Thymus (tissue), 11 donors: ENCODE data around the gene RSPH9. TPM values are rescaled to one million over a fixed set of nuclear protein-coding genes. Genes with fewer than 3 reads are reported as not detected.

Experiments used
- DNase-seq, 9 donors: peaks; one replicate each; pipeline ENCODE4 v3.0.0-alpha.2; 2013; ENCODE audit warnings: low spot score in 9 of 9, low read depth in 6 of 9, missing footprints in 1 of 9
- H3K27ac ChIP-seq, 2 donors: one replicate each; pipeline ENCODE4 v1.5.1; 2013; ENCODE audit warnings: control low read depth in 1 of 2, low read depth in 1 of 2, low read length in 1 of 2, mild to moderate bottlenecking in 1 of 2, moderate library complexity in 1 of 2
- H3K27me3 ChIP-seq, 2 donors: one replicate each; pipeline ENCODE4 v1.5.1; 2013; ENCODE audit warnings: low read length in 1 of 2; ENCODE audit not compliant: control insufficient read depth in 2 of 2, insufficient read depth in 1 of 2
- H3K36me3 ChIP-seq, 2 donors: one replicate each; pipeline ENCODE4 v1.5.1; 2013; ENCODE audit warnings: low read length in 1 of 2, mild to moderate bottlenecking in 1 of 2, moderate library complexity in 1 of 2; ENCODE audit not compliant: control insufficient read depth in 2 of 2, insufficient read depth in 2 of 2
- H3K4me1 ChIP-seq, 2 donors: one replicate each; pipeline ENCODE4 v1.5.1; 2013; ENCODE audit warnings: low read length in 2 of 2; ENCODE audit not compliant: control insufficient read depth in 2 of 2, insufficient read depth in 2 of 2
- H3K4me3 ChIP-seq, 2 donors: one replicate each; pipeline ENCODE4 v1.5.1; 2013; ENCODE audit warnings: low read length in 2 of 2, control low read depth in 1 of 2, mild to moderate bottlenecking in 1 of 2
- H3K9me3 ChIP-seq, 2 donors: one replicate each; pipeline ENCODE4 v1.5.1; 2013; ENCODE audit warnings: low read length in 1 of 2, mild to moderate bottlenecking in 1 of 2; ENCODE audit not compliant: control insufficient read depth in 2 of 2, insufficient read depth in 1 of 2
- WGBS: extraction: QIAGEN DNeasy Blood & Tissue Kit; methylation state at CpG from one replicate; pipeline ENCODE4 v1.1.7; 2013; 5-methylcytosine and 5-hydroxymethylcytosine counted together
- polyA plus RNA-seq: library from polyadenylated mRNA; stranded (reverse); fragments of 200-250 nt; gene quantifications from one replicate; pipeline ENCODE4 v1.2.3, GENCODE V29; 2013
- total RNA-seq: library from RNA; stranded (reverse); fragments of 120-200 nt; gene quantifications from one replicate; pipeline ENCODE4 v1.2.4, GENCODE V29; 2013
- donor health status: healthy.

Gene RSPH9
- total and polyA plus RNA-seq, 2 donors: 0.09 to 0.25 TPM

- H3K27me3 ChIP-seq: peaks cover 2 to 4% of the 10 kb centered on the region in 2 donors
- H3K27ac ChIP-seq: no peak overlapping the region
- no peaks in the 10 kb centered on the region for H3K9me3 ChIP-seq
- peaks cover 0 to 12% of the 10 kb centered on the region in 2 donors for H3K4me1 ChIP-seq
- no peak for DNase-seq
- WGBS: 94% methylated on average over 12 of the region's 12 CpGs
- H3K36me3 ChIP-seq: no peaks in the 10 kb centered on the region
- H3K4me3 ChIP-seq: no peak overlapping the region
Measured at GRCh38 chr6:43717822-43718221, 73.0 kb downstream of the RSPH9 start.

- H3K27ac ChIP-seq: no peak overlapping the region
- no peaks in the 10 kb centered on the region for H3K36me3 ChIP-seq
Measured at GRCh38 chr6:43718387-43719105, 73.7 kb downstream of the RSPH9 start.

GRCh38 chr6:43719511-43719910 is 74.7 kb downstream of the RSPH9 start:
- 97% methylated on average over 7 of the region's 7 CpGs for WGBS
- Histone ChIP-seq H3K4me1 (peaks cover 0 to 17% of the 10 kb centered on the region in 2 donors), H3K4me3 (no peak overlapping the region), H3K9me3 (no peaks in the 10 kb centered on the region), H3K27ac (no peak overlapping the region), H3K27me3 (peaks cover 2 to 4% of the 10 kb centered on the region in 2 donors), H3K36me3 (no peaks in the 10 kb centered on the region)
- DNase-seq: no peak

More at GRCh38 chr6:43718387-43719105, 73.7 kb downstream of the RSPH9 start:
- WGBS: 95% methylated on average over 13 of the region's 13 CpGs
- Histone ChIP-seq H3K27me3 (peaks cover 2 to 4% of the 10 kb centered on the region in 2 donors), H3K4me3 (no peak overlapping the region), H3K9me3 (no peaks in the 10 kb centered on the region), H3K4me1 (peaks cover 0 to 12% of the 10 kb centered on the region in 2 donors)
- DNase-seq: no peak

GRCh38 chr6:43720999-43721398 is 76.2 kb downstream of the RSPH9 start:
- peaks cover 8 to 27% of the 10 kb centered on the region in 2 donors for H3K4me1 ChIP-seq
- WGBS: 97% methylated on average over 4 of the region's 4 CpGs
- H3K27ac ChIP-seq: no peak overlapping the region
- H3K4me3 ChIP-seq: no peak overlapping the region
- no peaks in the 10 kb centered on the region for H3K9me3 ChIP-seq
- peaks cover 2 to 4% of the 10 kb centered on the region in 2 donors for H3K27me3 ChIP-seq
- no peaks in the 10 kb centered on the region for H3K36me3 ChIP-seq
- DNase-seq: no peak

Other genes starting within 250 kb of the RSPH9 start
- 8.9 TPM for gene ABCC10, start 217.5 kb upstream of the RSPH9 start, total RNA-seq
- gene ABCC10, start 217.5 kb upstream of the RSPH9 start, polyA plus RNA-seq: 47.6 TPM
- 1.5 TPM for gene DLK2, start 189.5 kb upstream of the RSPH9 start, total RNA-seq
- 10.0 TPM for gene DLK2, start 189.5 kb upstream of the RSPH9 start, polyA plus RNA-seq
- gene TJAP1, start 167.5 kb upstream of the RSPH9 start, total RNA-seq: 10.1 TPM
- gene TJAP1, start 167.5 kb upstream of the RSPH9 start, polyA plus RNA-seq: 32.1 TPM
- gene LRRC73, start 134.7 kb upstream of the RSPH9 start, total RNA-seq: 0.09 TPM
- gene LRRC73, start 134.7 kb upstream of the RSPH9 start, polyA plus RNA-seq: 0.11 TPM
- gene YIPF3, start 128.1 kb upstream of the RSPH9 start, total RNA-seq: 47.1 TPM
- 62.0 TPM for gene YIPF3, start 128.1 kb upstream of the RSPH9 start, polyA plus RNA-seq
- gene POLR1C, start 127.9 kb upstream of the RSPH9 start, total RNA-seq: 23.9 TPM
- 28.5 TPM for gene POLR1C, start 127.9 kb upstream of the RSPH9 start, polyA plus RNA-seq
- gene XPO5, start 69.0 kb upstream of the RSPH9 start, total RNA-seq: 22.4 TPM
- 16.7 TPM for gene XPO5, start 69.0 kb upstream of the RSPH9 start, polyA plus RNA-seq
- 12.5 TPM for gene POLH, start 68.9 kb upstream of the RSPH9 start, total RNA-seq
- gene POLH, start 68.9 kb upstream of the RSPH9 start, polyA plus RNA-seq: 6.2 TPM
- 35.4 TPM for gene GTPBP2, start 15.8 kb upstream of the RSPH9 start, total RNA-seq
- 60.0 TPM for gene GTPBP2, start 15.8 kb upstream of the RSPH9 start, polyA plus RNA-seq
- gene MAD2L1BP, start 9.2 kb upstream of the RSPH9 start, total RNA-seq: 48.4 TPM
- 33.9 TPM for gene MAD2L1BP, start 9.2 kb upstream of the RSPH9 start, polyA plus RNA-seq
- 49.5 TPM for gene MRPS18A, start 42.8 kb downstream of the RSPH9 start, total RNA-seq
- 28.1 TPM for gene MRPS18A, start 42.8 kb downstream of the RSPH9 start, polyA plus RNA-seq
- gene VEGFA, start 125.2 kb downstream of the RSPH9 start, total RNA-seq: 18.4 TPM
- gene VEGFA, start 125.2 kb downstream of the RSPH9 start, polyA plus RNA-seq: 24.1 TPM